HepG2 (cell line): Measurements from ENCODE around the gene DNAJB6. TPM values are rescaled to one million over a fixed set of nuclear protein-coding genes. Genes with fewer than 3 reads are reported as not detected.

Source experiments
- ATAC-seq: fragments of 200-7000 bp; cut with Tn5 transposase; 3 replicates; pipeline ENCODE4 v1.9.1; 2020; ENCODE audit warnings: mild to moderate bottlenecking, moderate library complexity
- BruUV-seq: library from RNA; stranded (reverse); fragments of 400-500 nt; replicated peaks from 2 replicates; lab custom pipeline; 2021; lab: Mats Ljungman, UMichigan
- CTCF ChIA-PET: fragments of 300-600 bp; formaldehyde crosslinking; extraction: SDS; loops from one replicate; lab custom pipeline; 2021; ENCODE audit warnings: low total read pairs, inconsistent platforms, low intra/inter-chr PET ratio; lab: Yijun Ruan, JAX
- POLR2A ChIA-PET: fragments of 350-600 bp; sonication (Branson Sonifier 250); formaldehyde crosslinking; loops from one replicate; lab custom pipeline; 2020; ENCODE audit warnings: antibody characterized with exemption, inconsistent platforms; lab: Yijun Ruan, JAX
- DNase-seq: peaks from one replicate; pipeline ENCODE4 v3.0.0-alpha.2; 2015; ENCODE audit warnings: low spot score
- FAIRE-seq: peaks from 3 replicates; lab custom pipeline; 2011; peaks lifted over from hg19 to GRCh38; lab: Jason Lieb, UNC
- H2AFZ ChIP-seq: one replicate; pipeline ENCODE4 v1.6.1; 2011; ENCODE audit warnings: low read length, inconsistent platforms
- H3K27ac ChIP-seq: fragments of 300-600 bp; 3 replicates; pipeline ENCODE4 v1.8.0; 2011; ENCODE audit warnings: mixed run types, mild to moderate bottlenecking, mixed read lengths, low read length, inconsistent platforms; ENCODE audit not compliant: insufficient read depth; ENCODE audit errors: extremely low read length
- H3K27me3 ChIP-seq, 2 experiments: fragments of 200-600 bp in 1 of 2; 2 replicates in 1 of 2; 3 replicates in 1 of 2; pipeline versions ENCODE4 v1.6.0 to v1.8.0; 2011; ENCODE audit warnings: low read length in 2 of 2, mild to moderate bottlenecking in 2 of 2, moderate library complexity in 2 of 2, inconsistent platforms in 1 of 2; ENCODE audit not compliant: insufficient read depth in 2 of 2, control insufficient read depth in 1 of 2
- H3K36me3 ChIP-seq, 2 experiments: fragments of 200-600 bp in 1 of 2; replicated peaks in 1 of 2; 2 replicates in 1 of 2; 3 replicates in 1 of 2; pipeline versions ENCODE4 v1.5.1 to v1.8.0; 2011; ENCODE audit warnings: low read length in 2 of 2, inconsistent platforms in 1 of 2; ENCODE audit not compliant: insufficient read depth in 2 of 2, control insufficient read depth in 1 of 2
- H3K4me1 ChIP-seq: 2 replicates; pipeline ENCODE4 v1.5.1; 2012; ENCODE audit warnings: low read length, inconsistent platforms; ENCODE audit not compliant: insufficient read depth
- H3K4me2 ChIP-seq: 2 replicates; pipeline ENCODE4 v1.6.0; 2011; ENCODE audit warnings: low read depth, low read length, inconsistent platforms
- H3K4me3 ChIP-seq, 3 experiments: fragments of 200-600 bp in 1 of 3; sonication (generic), shearing (Covaris generic) in 1 of 3; replicated peaks in 1 of 3; 2 replicates each; pipeline ENCODE4 v1.5.1; 2011 to 2016; ENCODE audit warnings: low read length in 3 of 3, inconsistent platforms in 2 of 3, low read depth in 2 of 3, mild to moderate bottlenecking in 2 of 3, control low read depth in 1 of 3, mixed read lengths in 1 of 3; ENCODE audit not compliant: insufficient read depth in 1 of 3
- H3K79me2 ChIP-seq: one replicate; pipeline ENCODE4 v1.6.1; 2011; ENCODE audit warnings: low read length, inconsistent platforms; ENCODE audit not compliant: insufficient read depth
- H3K9ac ChIP-seq: 2 replicates; pipeline ENCODE4 v1.6.0; 2011; ENCODE audit warnings: mild to moderate bottlenecking, low read depth, low read length, inconsistent platforms; ENCODE audit not compliant: insufficient read depth
- H3K9me3 ChIP-seq: 2 replicates; pipeline ENCODE4 v1.5.1; 2012; ENCODE audit warnings: mild to moderate bottlenecking, low read length
- H4K20me1 ChIP-seq: 2 replicates; pipeline ENCODE4 v1.6.0; 2011; ENCODE audit warnings: inconsistent platforms, mild to moderate bottlenecking, low read length, moderate library complexity; ENCODE audit not compliant: insufficient read depth
- ARHGAP35 ChIP-seq: sonication (generic); formaldehyde crosslinking; IDR thresholded peaks from 2 replicates; pipeline ENCODE4 v1.9.0; 2022; ENCODE audit warnings: mild to moderate bottlenecking, inconsistent platforms, moderate library complexity, missing genetic modification reagents, borderline replicate concordance
- CEBPZ ChIP-seq: IDR thresholded peaks from 2 replicates; pipeline ENCODE4 v1.6.1; 2012; ENCODE audit warnings: low read length, improper control_type of control experiment
- KMT2A ChIP-seq: sonication (generic); formaldehyde crosslinking; IDR thresholded peaks from 2 replicates; pipeline ENCODE4 v1.4.0; 2020; ENCODE audit warnings: missing genetic modification reagents
- POLR2AphosphoS5 ChIP-seq: IDR thresholded peaks from 2 replicates; pipeline ENCODE4 v1.6.1; 2012; ENCODE audit warnings: low read depth, low read length
- RFXAP ChIP-seq: sonication (generic); formaldehyde crosslinking; IDR thresholded peaks from 2 replicates; pipeline ENCODE4 v1.4.0; 2020; ENCODE audit warnings: missing genetic modification reagents, borderline replicate concordance
- ZBTB26 ChIP-seq: IDR thresholded peaks from 2 replicates; pipeline ENCODE4 v1.6.1; 2016; ENCODE audit warnings: missing compliant biosample characterization, missing genetic modification reagents, borderline replicate concordance
- ZNF205 ChIP-seq: IDR thresholded peaks from 2 replicates; pipeline ENCODE4 v1.6.1; 2018; ENCODE audit warnings: missing biosample characterization, missing genetic modification reagents
- ZNF318 ChIP-seq: sonication (generic); formaldehyde crosslinking; IDR thresholded peaks from 2 replicates; pipeline ENCODE4 v1.4.0; 2020; ENCODE audit warnings: mild to moderate bottlenecking, missing genetic modification reagents
- ZNF484 ChIP-seq: sonication (generic); formaldehyde crosslinking; IDR thresholded peaks from 2 replicates; pipeline ENCODE4 v1.5.1; 2020; ENCODE audit warnings: mild to moderate bottlenecking, low read depth, missing genetic modification reagents, borderline replicate concordance
- ZNF652 ChIP-seq: IDR thresholded peaks from 2 replicates; pipeline ENCODE4 v1.6.1; 2016; ENCODE audit warnings: low read depth, borderline replicate concordance
- ZNF773 ChIP-seq: sonication (generic); formaldehyde crosslinking; IDR thresholded peaks from 2 replicates; pipeline ENCODE4 v1.4.0; 2020; ENCODE audit warnings: missing genetic modification reagents, borderline replicate concordance
- WGBS: methylation state at CpG from one replicate; pipeline ENCODE4 v1.1.6; 2017; ENCODE audit warnings: low lambda C conversion rate; 5-methylcytosine and 5-hydroxymethylcytosine counted together
- in situ Hi-C: cut with HindIII; loops from 2 replicates; pipeline ENCODE4 v1.10.0; 2017; ENCODE audit warnings: low pct_unique_long_range_greater_than_20kb; ENCODE audit not compliant: extremely low pct_ligation_motif_present
- intact Hi-C: fragments of 100-400 bp; cut with micrococcal nuclease; formaldehyde crosslinking; loops from one replicate; pipeline ENCODE4 v1.10.0; 2022; ENCODE audit not compliant: unreplicated experiment
- polyA plus RNA-seq, 8 experiments: library from polyadenylated mRNA; depleted of rRNA in 3 of 8; stranded (reverse) in 7 of 8; unstranded in 1 of 8; fragments of >200 nt; fragmentation: Illumina TruSeq in 4 of 8; extraction: Trizol in 4 of 8; gene quantifications; 2 replicates each; pipeline versions ENCODE4 v1.2.1 to v1.2.3, GENCODE V29; 2011 to 2016; ENCODE audit warnings: low read depth in 4 of 8, missing spikeins in 1 of 8, mixed read lengths in 1 of 8; ENCODE audit not compliant: insufficient read depth in 1 of 8
- total RNA-seq, 5 experiments: library from RNA; depleted of rRNA; stranded (reverse); fragments of >200 nt; fragmentation: Illumina TruSeq; extraction: Trizol; gene quantifications; 2 replicates each; pipeline ENCODE4 v1.2.3, GENCODE V29; 2016; ENCODE audit warnings: low read depth in 1 of 5

DNAJB6 gene
- total and polyA plus RNA-seq, 2 of the 13 experiments (the other 11 are each of a cell fraction or from before 2014, with no cell fraction given) = 29.9 to 53.9 TPM

- no peak overlapping the region for H3K4me3 ChIP-seq
- CTCF ChIA-PET = no interaction called here
- H3K9me3 ChIP-seq = no peaks in the 10 kb centered on the region
- H4K20me1 ChIP-seq = no peaks in the 10 kb centered on the region; the same call in 1 of the 2 replicates
- H3K9ac ChIP-seq = no peak overlapping the region
- FAIRE-seq (no peak), ATAC-seq (no peak), DNase-seq (no peak)
- no peak overlapping the region for H3K4me2 ChIP-seq
- POLR2A ChIA-PET = no interaction called here
- no peak overlapping the region for H3K27ac ChIP-seq
- H3K79me2 ChIP-seq = no peaks in the 10 kb centered on the region
- no peaks in the 10 kb centered on the region for H3K27me3 ChIP-seq
- WGBS = 93% methylated on average over 9 of the region's 13 CpGs
- H2AFZ ChIP-seq = no peak overlapping the region
- in situ Hi-C loops (no loop called here), intact Hi-C loops (no loop called here)
- H3K36me3 ChIP-seq = peaks cover 1 to 19% of the 10 kb centered on the region in 2 experiments; a peak in 3 of 5 replicates
- H3K4me1 ChIP-seq = no peaks in the 10 kb centered on the region
- no TSS peak for BruUV-seq
- TF ChIP-seq ZNF205 (CRISPR knock-in tag) = no peak
- no peak for TF ChIP-seq ZNF484 (CRISPR knock-in tag)
- no peak for TF ChIP-seq ARHGAP35 (CRISPR knock-in tag)
- TF ChIP-seq CEBPZ = no peak
- no peak for TF ChIP-seq ZNF652
- no peak for TF ChIP-seq RFXAP
- no peak for TF ChIP-seq POLR2AphosphoS5
- TF ChIP-seq ZNF773 (CRISPR knock-in tag) = no peak
- TF ChIP-seq KMT2A = no peak
- TF ChIP-seq ZBTB26 (CRISPR knock-in tag) = no peak
- no peak for TF ChIP-seq ZNF318
Measured at GRCh38 chr7:157405501-157405900, 68.7 kb downstream of the DNAJB6 start.
